ENCODE results near the gene ABCB7. TPM values are rescaled to one million over a fixed set of nuclear protein-coding genes. Genes with fewer than 3 reads are reported as not detected.
"Not testable (repeated sequence)": the region's sequence is repeated elsewhere in the genome, so short reads cannot be mapped to it uniquely, and the experiment has no call there.

ABCB7 gene
- total RNA-seq, 1 experiment from 2014 or later = 19.1 TPM

GRCh38 chrX:75151827-75152592 lies 4.1 kb downstream of the ABCB7 start:
- no peak for DNase-seq
- Mint-ChIP-seq H3K4me3 (ENCODE audit: low read depth, unreplicated experiment) (no peak overlapping the region), H3K36me3 (ENCODE audit: insufficient read depth, unreplicated experiment) (peaks cover 15% of the 10 kb centered on the region), H3K27ac (ENCODE audit: unreplicated experiment) (no peak overlapping the region), H3K9me3 (ENCODE audit: low read depth, unreplicated experiment) (peaks cover 3% of the 10 kb centered on the region), H3K4me1 (ENCODE audit: low read depth, unreplicated experiment) (peaks cover 27% of the 10 kb centered on the region), H3K27me3 (ENCODE audit: unreplicated experiment) (no peaks in the 10 kb centered on the region)
- TF ChIP-seq, protein P1, sequence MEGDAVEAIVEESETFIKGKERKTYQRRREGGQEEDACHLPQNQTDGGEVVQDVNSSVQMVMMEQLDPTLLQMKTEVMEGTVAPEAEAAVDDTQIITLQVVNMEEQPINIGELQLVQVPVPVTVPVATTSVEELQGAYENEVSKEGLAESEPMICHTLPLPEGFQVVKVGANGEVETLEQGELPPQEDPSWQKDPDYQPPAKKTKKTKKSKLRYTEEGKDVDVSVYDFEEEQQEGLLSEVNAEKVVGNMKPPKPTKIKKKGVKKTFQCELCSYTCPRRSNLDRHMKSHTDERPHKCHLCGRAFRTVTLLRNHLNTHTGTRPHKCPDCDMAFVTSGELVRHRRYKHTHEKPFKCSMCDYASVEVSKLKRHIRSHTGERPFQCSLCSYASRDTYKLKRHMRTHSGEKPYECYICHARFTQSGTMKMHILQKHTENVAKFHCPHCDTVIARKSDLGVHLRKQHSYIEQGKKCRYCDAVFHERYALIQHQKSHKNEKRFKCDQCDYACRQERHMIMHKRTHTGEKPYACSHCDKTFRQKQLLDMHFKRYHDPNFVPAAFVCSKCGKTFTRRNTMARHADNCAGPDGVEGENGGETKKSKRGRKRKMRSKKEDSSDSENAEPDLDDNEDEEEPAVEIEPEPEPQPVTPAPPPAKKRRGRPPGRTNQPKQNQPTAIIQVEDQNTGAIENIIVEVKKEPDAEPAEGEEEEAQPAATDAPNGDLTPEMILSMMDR (IDR thresholded peaks at IDR 0.05; ENCODE audit: unreplicated experiment) = no peak
- CTCF ChIA-PET = no interaction called here
- intact Hi-C loops (cut with micrococcal nuclease; ENCODE audit: unreplicated experiment) = loop anchor here (10.0 kb wide), 1 partner anchor 123 kb away; the partner anchor contains the start of gene UPRT
- BruUV-seq (replicated peaks) = no TSS peak

DNA sequence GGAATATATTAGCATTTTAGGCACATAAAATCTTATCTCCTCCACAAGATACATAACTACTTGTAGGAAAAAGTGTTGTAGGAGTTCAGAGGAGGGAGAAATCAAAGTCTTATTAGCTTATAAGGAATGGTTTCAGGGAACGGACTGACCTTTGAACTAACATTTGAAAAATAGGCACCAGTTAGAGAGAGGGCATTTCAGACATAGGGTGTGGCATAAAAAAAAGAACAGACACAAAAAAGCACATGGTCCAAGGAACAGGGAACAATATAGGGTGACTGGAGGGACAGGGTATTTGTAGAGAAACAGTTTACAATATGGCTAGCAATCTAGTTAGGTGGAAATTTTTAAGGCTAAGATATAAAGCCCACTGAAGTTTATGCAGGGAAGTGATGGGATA lies 6.4 kb downstream of the ABCB7 start:
- TF ChIP-seq, protein P1 (IDR thresholded peaks at IDR 0.05; ENCODE audit: unreplicated experiment) = no peak
- no peaks in the 10 kb centered on the region for H3K27me3 Mint-ChIP-seq (ENCODE audit: unreplicated experiment)
- no peak overlapping the region for H3K27ac Mint-ChIP-seq (ENCODE audit: unreplicated experiment)
- peaks cover 3% of the 10 kb centered on the region for H3K9me3 Mint-ChIP-seq (ENCODE audit: low read depth, unreplicated experiment)
- CTCF ChIA-PET = no interaction called here
- peaks cover 22% of the 10 kb centered on the region for H3K4me1 Mint-ChIP-seq (ENCODE audit: low read depth, unreplicated experiment)
- DNase-seq = no peak
- BruUV-seq (replicated peaks) = no TSS peak
- H3K36me3 Mint-ChIP-seq (ENCODE audit: insufficient read depth, unreplicated experiment) = no peaks in the 10 kb centered on the region
- intact Hi-C loops (cut with micrococcal nuclease; ENCODE audit: unreplicated experiment) = loop anchor here (10.0 kb wide), 1 partner anchor 125 kb away; the partner anchor contains the start of gene UPRT
- H3K4me3 Mint-ChIP-seq (ENCODE audit: low read depth, unreplicated experiment) = no peak overlapping the region

- Mint-ChIP-seq H3K4me3 (ENCODE audit: low read depth, unreplicated experiment) (no peak overlapping the region), H3K27me3 (ENCODE audit: unreplicated experiment) (no peaks in the 10 kb centered on the region), H3K27ac (ENCODE audit: unreplicated experiment) (no peak overlapping the region), H3K4me1 (ENCODE audit: low read depth, unreplicated experiment) (peaks cover 11% of the 10 kb centered on the region), H3K9me3 (ENCODE audit: low read depth, unreplicated experiment) (peaks cover 2% of the 10 kb centered on the region), H3K36me3 (ENCODE audit: insufficient read depth, unreplicated experiment) (no peaks in the 10 kb centered on the region)
- TF ChIP-seq, protein P1 (IDR thresholded peaks at IDR 0.05; ENCODE audit: unreplicated experiment) = no peak
- CTCF ChIA-PET = no interaction called here
- intact Hi-C loops (cut with micrococcal nuclease; ENCODE audit: unreplicated experiment) = no loop called here
- no TSS peak for BruUV-seq (replicated peaks)
- DNase-seq = no peak
Observed at GRCh38 chrX:75132672-75133071, 23.4 kb downstream of the ABCB7 start.

- H3K4me1 Mint-ChIP-seq (ENCODE audit: low read depth, unreplicated experiment) = peaks cover 11% of the 10 kb centered on the region
- no peaks in the 10 kb centered on the region for H3K36me3 Mint-ChIP-seq (ENCODE audit: insufficient read depth, unreplicated experiment)
- H3K4me3 Mint-ChIP-seq (ENCODE audit: low read depth, unreplicated experiment) = no peak overlapping the region
- TF ChIP-seq, protein P1 (IDR thresholded peaks at IDR 0.05; ENCODE audit: unreplicated experiment) = no peak
- H3K27me3 Mint-ChIP-seq (ENCODE audit: unreplicated experiment) = no peaks in the 10 kb centered on the region
- DNase-seq = no peak
- BruUV-seq (replicated peaks) = no TSS peak
- intact Hi-C loops (cut with micrococcal nuclease; ENCODE audit: unreplicated experiment) = no loop called here
- H3K9me3 Mint-ChIP-seq (ENCODE audit: low read depth, unreplicated experiment) = no peaks in the 10 kb centered on the region
- H3K27ac Mint-ChIP-seq (ENCODE audit: unreplicated experiment) = no peak overlapping the region
- CTCF ChIA-PET = no interaction called here
Observed at GRCh38 chrX:75131973-75132627, 24.0 kb downstream of the ABCB7 start.

GRCh38 chrX:75129069-75129468 lies 27.0 kb downstream of the ABCB7 start:
- H3K27ac Mint-ChIP-seq (ENCODE audit: unreplicated experiment); BruUV-seq (replicated peaks); H3K4me1 Mint-ChIP-seq (ENCODE audit: low read depth, unreplicated experiment); CTCF ChIA-PET; H3K9me3 Mint-ChIP-seq (ENCODE audit: low read depth, unreplicated experiment); DNase-seq; H3K36me3 Mint-ChIP-seq (ENCODE audit: insufficient read depth, unreplicated experiment); intact Hi-C loops (cut with micrococcal nuclease; ENCODE audit: unreplicated experiment); H3K27me3 Mint-ChIP-seq (ENCODE audit: unreplicated experiment); H3K4me3 Mint-ChIP-seq (ENCODE audit: low read depth, unreplicated experiment): not testable (repeated sequence)
